ENCODE results near the gene TRIM44. TPM values are rescaled to one million over a fixed set of nuclear protein-coding genes. Genes with fewer than 3 reads are reported as not detected.

The TRIM44 gene
- total RNA-seq, 1 experiment from 2014 or later: 16.3 TPM

- no peaks in the 10 kb centered on the region for H3K36me3 ChIP-seq (ENCODE audit: insufficient read depth, low read length)
- H3K27me3 ChIP-seq (ENCODE audit: low read length): no peaks in the 10 kb centered on the region
- H3K4me3 ChIP-seq (ENCODE audit: low read length): no peak overlapping the region
- no peak overlapping the region for H3K9ac ChIP-seq (ENCODE audit: low read length)
- no peaks in the 10 kb centered on the region for H4K20me1 ChIP-seq (ENCODE audit: insufficient read depth, low read depth, low read length)
- no peak for DNase-seq
- no peaks in the 10 kb centered on the region for H3K9me3 ChIP-seq (ENCODE audit: low read length)
- H3K27ac ChIP-seq (ENCODE audit: low read length): no peak overlapping the region
- no peaks in the 10 kb centered on the region for H3K79me2 ChIP-seq (ENCODE audit: low read length)
- no peak overlapping the region for H2AFZ ChIP-seq (ENCODE audit: low read length)
- H3K4me1 ChIP-seq (ENCODE audit: low read length): no peaks in the 10 kb centered on the region
- no peaks in the 10 kb centered on the region for H3K9me2 ChIP-seq (replicated peaks; ENCODE audit: insufficient read depth, low read length)
- no peak overlapping the region for H3K4me2 ChIP-seq (ENCODE audit: low read depth, low read length, poor library complexity, severe bottlenecking)
Measured at GRCh38 chr11:35850191-35850590, 187.6 kb downstream of the TRIM44 start.

- no peaks in the 10 kb centered on the region for H3K9me2 ChIP-seq (replicated peaks; ENCODE audit: insufficient read depth, low read length)
- H3K27me3 ChIP-seq (ENCODE audit: low read length): no peaks in the 10 kb centered on the region
- H3K9me3 ChIP-seq (ENCODE audit: low read length): no peaks in the 10 kb centered on the region
- no peak overlapping the region for H3K4me3 ChIP-seq (ENCODE audit: low read length)
- H3K27ac ChIP-seq (ENCODE audit: low read length): no peak overlapping the region
- H4K20me1 ChIP-seq (ENCODE audit: insufficient read depth, low read depth, low read length): no peaks in the 10 kb centered on the region
- H3K79me2 ChIP-seq (ENCODE audit: low read length): no peaks in the 10 kb centered on the region
- DNase-seq: no peak
- no peak overlapping the region for H3K4me2 ChIP-seq (ENCODE audit: low read depth, low read length, poor library complexity, severe bottlenecking)
- no peaks in the 10 kb centered on the region for H3K4me1 ChIP-seq (ENCODE audit: low read length)
- H3K9ac ChIP-seq (ENCODE audit: low read length): no peak overlapping the region
- H2AFZ ChIP-seq (ENCODE audit: low read length): no peak overlapping the region
- no peaks in the 10 kb centered on the region for H3K36me3 ChIP-seq (ENCODE audit: insufficient read depth, low read length)
Measured at GRCh38 chr11:35851342-35851741, 188.8 kb downstream of the TRIM44 start.

- H3K4me3 ChIP-seq (ENCODE audit: low read length): no peak overlapping the region
- H3K9ac ChIP-seq (ENCODE audit: low read length): no peak overlapping the region
- H3K4me2 ChIP-seq (ENCODE audit: low read depth, low read length, poor library complexity, severe bottlenecking): no peak overlapping the region
- no peaks in the 10 kb centered on the region for H3K9me2 ChIP-seq (replicated peaks; ENCODE audit: insufficient read depth, low read length)
- H3K9me3 ChIP-seq (ENCODE audit: low read length): no peaks in the 10 kb centered on the region
- no peak for DNase-seq
- H3K36me3 ChIP-seq (ENCODE audit: insufficient read depth, low read length): no peaks in the 10 kb centered on the region
- H3K27me3 ChIP-seq (ENCODE audit: low read length): no peaks in the 10 kb centered on the region
- no peak overlapping the region for H2AFZ ChIP-seq (ENCODE audit: low read length)
- no peak overlapping the region for H3K27ac ChIP-seq (ENCODE audit: low read length)
- no peaks in the 10 kb centered on the region for H3K4me1 ChIP-seq (ENCODE audit: low read length)
- no peaks in the 10 kb centered on the region for H4K20me1 ChIP-seq (ENCODE audit: insufficient read depth, low read depth, low read length)
- H3K79me2 ChIP-seq (ENCODE audit: low read length): no peaks in the 10 kb centered on the region
Measured at GRCh38 chr11:35852056-35852455, 189.5 kb downstream of the TRIM44 start.

GRCh38 chr11:35853971-35854370 lies 191.4 kb downstream of the TRIM44 start:
- H3K4me3 ChIP-seq (ENCODE audit: low read length): no peak overlapping the region
- no peaks in the 10 kb centered on the region for H3K79me2 ChIP-seq (ENCODE audit: low read length)
- no peaks in the 10 kb centered on the region for H3K9me2 ChIP-seq (replicated peaks; ENCODE audit: insufficient read depth, low read length)
- H3K27ac ChIP-seq (ENCODE audit: low read length): no peak overlapping the region
- no peaks in the 10 kb centered on the region for H3K9me3 ChIP-seq (ENCODE audit: low read length)
- H3K4me1 ChIP-seq (ENCODE audit: low read length): no peaks in the 10 kb centered on the region
- no peak overlapping the region for H2AFZ ChIP-seq (ENCODE audit: low read length)
- H3K4me2 ChIP-seq (ENCODE audit: low read depth, low read length, poor library complexity, severe bottlenecking): no peak overlapping the region
- no peaks in the 10 kb centered on the region for H3K27me3 ChIP-seq (ENCODE audit: low read length)
- no peak overlapping the region for H3K9ac ChIP-seq (ENCODE audit: low read length)
- DNase-seq: no peak
- H3K36me3 ChIP-seq (ENCODE audit: insufficient read depth, low read length): no peaks in the 10 kb centered on the region
- H4K20me1 ChIP-seq (ENCODE audit: insufficient read depth, low read depth, low read length): no peaks in the 10 kb centered on the region

- Histone ChIP-seq H3K36me3 (ENCODE audit: insufficient read depth, low read length) (no peaks in the 10 kb centered on the region), H3K79me2 (ENCODE audit: low read length) (no peaks in the 10 kb centered on the region), H2AFZ (ENCODE audit: low read length) (no peak overlapping the region), H3K27me3 (ENCODE audit: low read length) (no peaks in the 10 kb centered on the region), H3K4me1 (ENCODE audit: low read length) (no peaks in the 10 kb centered on the region), H3K27ac (ENCODE audit: low read length) (no peak overlapping the region), H3K9me2 (replicated peaks; ENCODE audit: insufficient read depth, low read length) (no peaks in the 10 kb centered on the region), H3K9ac (ENCODE audit: low read length) (no peak overlapping the region), H4K20me1 (ENCODE audit: insufficient read depth, low read depth, low read length) (no peaks in the 10 kb centered on the region), H3K9me3 (ENCODE audit: low read length) (no peaks in the 10 kb centered on the region), H3K4me2 (ENCODE audit: low read depth, low read length, poor library complexity, severe bottlenecking) (no peak overlapping the region), H3K4me3 (ENCODE audit: low read length) (no peak overlapping the region)
- DNase-seq: no peak
Measured at GRCh38 chr11:35855671-35856070, 193.1 kb downstream of the TRIM44 start.

GRCh38 chr11:35856259-35856658 lies 193.7 kb downstream of the TRIM44 start:
- Histone ChIP-seq H3K9me3 (ENCODE audit: low read length) (no peaks in the 10 kb centered on the region), H3K27me3 (ENCODE audit: low read length) (no peaks in the 10 kb centered on the region), H3K36me3 (ENCODE audit: insufficient read depth, low read length) (no peaks in the 10 kb centered on the region), H3K79me2 (ENCODE audit: low read length) (no peaks in the 10 kb centered on the region), H2AFZ (ENCODE audit: low read length) (no peak overlapping the region), H3K27ac (ENCODE audit: low read length) (no peak overlapping the region), H3K9me2 (replicated peaks; ENCODE audit: insufficient read depth, low read length) (no peaks in the 10 kb centered on the region), H4K20me1 (ENCODE audit: insufficient read depth, low read depth, low read length) (no peaks in the 10 kb centered on the region), H3K4me3 (ENCODE audit: low read length) (no peak overlapping the region), H3K9ac (ENCODE audit: low read length) (no peak overlapping the region), H3K4me1 (ENCODE audit: low read length) (no peaks in the 10 kb centered on the region), H3K4me2 (ENCODE audit: low read depth, low read length, poor library complexity, severe bottlenecking) (no peak overlapping the region)
- DNase-seq: no peak

GRCh38 chr11:35856756-35857155 lies 194.2 kb downstream of the TRIM44 start:
- Histone ChIP-seq H3K4me3 (ENCODE audit: low read length) (no peak overlapping the region), H3K79me2 (ENCODE audit: low read length) (no peaks in the 10 kb centered on the region)

GRCh38 chr11:35857922-35858321 lies 195.3 kb downstream of the TRIM44 start:
- Histone ChIP-seq H3K9ac (ENCODE audit: low read length) (no peak overlapping the region), H3K4me1 (ENCODE audit: low read length) (no peaks in the 10 kb centered on the region), H3K36me3 (ENCODE audit: insufficient read depth, low read length) (no peaks in the 10 kb centered on the region), H3K9me2 (replicated peaks; ENCODE audit: insufficient read depth, low read length) (no peaks in the 10 kb centered on the region), H3K4me2 (ENCODE audit: low read depth, low read length, poor library complexity, severe bottlenecking) (no peak overlapping the region), H3K27me3 (ENCODE audit: low read length) (no peaks in the 10 kb centered on the region), H3K4me3 (ENCODE audit: low read length) (no peak overlapping the region), H3K9me3 (ENCODE audit: low read length) (no peaks in the 10 kb centered on the region), H4K20me1 (ENCODE audit: insufficient read depth, low read depth, low read length) (no peaks in the 10 kb centered on the region), H3K79me2 (ENCODE audit: low read length) (no peaks in the 10 kb centered on the region), H2AFZ (ENCODE audit: low read length) (no peak overlapping the region), H3K27ac (ENCODE audit: low read length) (no peak overlapping the region)
- DNase-seq: no peak

More at GRCh38 chr11:35856756-35857155, 194.2 kb downstream of the TRIM44 start:
- H3K27ac ChIP-seq (ENCODE audit: low read length): no peak overlapping the region
- no peaks in the 10 kb centered on the region for H3K36me3 ChIP-seq (ENCODE audit: insufficient read depth, low read length)
- H4K20me1 ChIP-seq (ENCODE audit: insufficient read depth, low read depth, low read length): no peaks in the 10 kb centered on the region
- no peak overlapping the region for H2AFZ ChIP-seq (ENCODE audit: low read length)
- H3K9ac ChIP-seq (ENCODE audit: low read length): no peak overlapping the region
- DNase-seq: no peak
- H3K27me3 ChIP-seq (ENCODE audit: low read length): no peaks in the 10 kb centered on the region
- no peaks in the 10 kb centered on the region for H3K9me3 ChIP-seq (ENCODE audit: low read length)
- H3K4me1 ChIP-seq (ENCODE audit: low read length): no peaks in the 10 kb centered on the region
- no peaks in the 10 kb centered on the region for H3K9me2 ChIP-seq (replicated peaks; ENCODE audit: insufficient read depth, low read length)
- no peak overlapping the region for H3K4me2 ChIP-seq (ENCODE audit: low read depth, low read length, poor library complexity, severe bottlenecking)

GRCh38 chr11:35859301-35859700 lies 196.7 kb downstream of the TRIM44 start:
- no peak for DNase-seq
- H3K27ac ChIP-seq (ENCODE audit: low read length): no peak overlapping the region
- H3K79me2 ChIP-seq (ENCODE audit: low read length): no peaks in the 10 kb centered on the region
- no peaks in the 10 kb centered on the region; the same call in 1 of the 2 replicates for H3K27me3 ChIP-seq (ENCODE audit: low read length)
- H2AFZ ChIP-seq (ENCODE audit: low read length): no peak overlapping the region
- H4K20me1 ChIP-seq (ENCODE audit: insufficient read depth, low read depth, low read length): no peaks in the 10 kb centered on the region
- H3K9me3 ChIP-seq (ENCODE audit: low read length): no peaks in the 10 kb centered on the region
- no peak overlapping the region for H3K9ac ChIP-seq (ENCODE audit: low read length)
- no peaks in the 10 kb centered on the region for H3K9me2 ChIP-seq (replicated peaks; ENCODE audit: insufficient read depth, low read length)
- no peak overlapping the region for H3K4me2 ChIP-seq (ENCODE audit: low read depth, low read length, poor library complexity, severe bottlenecking)
- no peak overlapping the region for H3K4me3 ChIP-seq (ENCODE audit: low read length)
- H3K4me1 ChIP-seq (ENCODE audit: low read length): no peaks in the 10 kb centered on the region
- no peaks in the 10 kb centered on the region for H3K36me3 ChIP-seq (ENCODE audit: insufficient read depth, low read length)
